GM12878 (cell line): ENCODE measurements around the gene HIRA. TPM values are rescaled to one million over a fixed set of nuclear protein-coding genes. Genes with fewer than 3 reads are reported as not detected.

ENCODE experiments used
- ATAC-seq: fragments of 200-7000 bp; cut with Tn5 transposase; 3 replicates; pipeline ENCODE4 v1.9.1; 2020; ENCODE audit warnings: mild to moderate bottlenecking, moderate library complexity
- BruUV-seq: library from RNA; stranded (reverse); fragments of 400-500 nt; replicated peaks from 2 replicates; lab custom pipeline; 2021; lab: Mats Ljungman, UMichigan
- CTCF ChIA-PET: fragments of 300-600 bp; sonication (Branson Sonifier 250); formaldehyde crosslinking; extraction: SDS; loops from one replicate; lab custom pipeline; 2021; ENCODE audit warnings: inconsistent platforms; lab: Yijun Ruan, JAX
- POLR2A ChIA-PET: fragments of 350-600 bp; formaldehyde crosslinking; extraction: SDS; loops from one replicate; lab custom pipeline; 2021; ENCODE audit warnings: inconsistent platforms; lab: Charles Lee
- RAD21 ChIA-PET: fragments of 300-600 bp; sonication (Branson Sonifier 250); formaldehyde crosslinking; loops from one replicate; lab custom pipeline; 2023; ENCODE audit warnings: antibody characterized with exemption; ENCODE audit not compliant: unreplicated experiment; lab: Charles Lee
- SMC1A ChIA-PET: fragments of 300-600 bp; sonication (Branson Sonifier 250); formaldehyde crosslinking; loops from one replicate; lab custom pipeline; 2023; ENCODE audit not compliant: unreplicated experiment, uncharacterized antibody; lab: Charles Lee
- DNase-seq: peaks from one replicate; pipeline ENCODE4 v3.0.0-alpha.2; 2011; ENCODE audit warnings: low read depth, low spot score
- FAIRE-seq: peaks from 3 replicates; lab custom pipeline; 2011; peaks lifted over from hg19 to GRCh38; lab: Jason Lieb, UNC
- H2AFZ ChIP-seq: 2 replicates; pipeline ENCODE4 v1.6.0; 2011; ENCODE audit warnings: low read depth, low read length, control low read depth; ENCODE audit not compliant: control insufficient read depth
- H3K27ac ChIP-seq: 2 replicates; pipeline ENCODE4 v1.5.1; 2011; ENCODE audit warnings: control low read depth; ENCODE audit not compliant: control insufficient read depth, insufficient read depth
- H3K27me3 ChIP-seq, 2 experiments: replicated peaks in 1 of 2; 2 replicates each; pipeline versions ENCODE4 v1.6.0 to v1.6.1; 2011; ENCODE audit warnings: low read length in 1 of 2; ENCODE audit not compliant: control insufficient read depth in 2 of 2, insufficient read depth in 2 of 2
- H3K36me3 ChIP-seq, 2 experiments: 2 replicates each; pipeline ENCODE4 v1.5.1; 2011; ENCODE audit warnings: low read length in 1 of 2; ENCODE audit not compliant: control insufficient read depth in 2 of 2, insufficient read depth in 2 of 2
- H3K4me1 ChIP-seq: 2 replicates; pipeline ENCODE4 v1.6.1; 2011; ENCODE audit warnings: mild to moderate bottlenecking, low read length, moderate library complexity, mixed read lengths; ENCODE audit not compliant: control insufficient read depth, insufficient read depth
- H3K4me2 ChIP-seq: 2 replicates; pipeline ENCODE4 v1.6.0; 2011; ENCODE audit warnings: control low read depth; ENCODE audit not compliant: control insufficient read depth, insufficient read depth
- H3K4me3 ChIP-seq: fragments of 200-600 bp; sonication (generic); 2 replicates; pipeline ENCODE4 v1.5.1; 2016
- H3K79me2 ChIP-seq: 2 replicates; pipeline ENCODE4 v1.6.0; 2011; ENCODE audit warnings: low read length; ENCODE audit not compliant: control insufficient read depth, insufficient read depth
- H3K9ac ChIP-seq: 2 replicates; pipeline ENCODE4 v1.8.0; 2011; ENCODE audit warnings: low read length, control low read depth, mixed read lengths; ENCODE audit not compliant: control insufficient read depth, insufficient read depth
- H3K9me3 ChIP-seq: replicated peaks from 3 replicates; pipeline ENCODE4 v1.5.1; 2011; ENCODE audit warnings: mild to moderate bottlenecking, low read length; ENCODE audit not compliant: control insufficient read depth, insufficient read depth
- H4K20me1 ChIP-seq: 2 replicates; pipeline ENCODE4 v1.6.0; 2011; ENCODE audit not compliant: control insufficient read depth, insufficient read depth
- EGR1 ChIP-seq, 2 experiments: IDR thresholded peaks; 1 replicate in 1 of 2; 2 replicates in 1 of 2; pipeline ENCODE4 v1.6.1; 2011 to 2012; ENCODE audit warnings: low read depth in 2 of 2, low read length in 2 of 2, borderline replicate concordance in 1 of 2, mild to moderate bottlenecking in 1 of 2, moderate library complexity in 1 of 2
- GABPA ChIP-seq: IDR thresholded peaks from 2 replicates; pipeline ENCODE4 v1.6.1; 2014; ENCODE audit warnings: antibody characterized with exemption, low read depth, mild to moderate bottlenecking, inconsistent platforms
- HDAC6 ChIP-seq: fragments of 200-600 bp; sonication (generic); IDR thresholded peaks from one replicate; pipeline ENCODE4 v1.8.0; 2017; ENCODE audit warnings: antibody characterized with exemption; ENCODE audit not compliant: unreplicated experiment
- JUNB ChIP-seq: IDR thresholded peaks from 2 replicates; pipeline ENCODE4 v1.6.1; 2016; ENCODE audit warnings: antibody characterized with exemption, mild to moderate bottlenecking
- MTA2 ChIP-seq: fragments of 450-650 bp; IDR thresholded peaks from 2 replicates; pipeline ENCODE4 v1.6.1; 2016; ENCODE audit warnings: low read depth, mild to moderate bottlenecking, moderate library complexity
- NR2C1 ChIP-seq: fragments of 450-650 bp; IDR thresholded peaks from 2 replicates; pipeline ENCODE4 v1.6.1; 2017; ENCODE audit warnings: antibody characterized with exemption, mild to moderate bottlenecking, moderate library complexity
- NRF1 ChIP-seq: conservative IDR thresholded peaks from 2 replicates; pipeline ENCODE4 v1.6.1; 2011; ENCODE audit warnings: mild to moderate bottlenecking, low read depth, low read length, improper control_type of control experiment
- PAX8 ChIP-seq: fragments of 450-650 bp; IDR thresholded peaks from 2 replicates; pipeline ENCODE4 v1.6.1; 2017; ENCODE audit warnings: mild to moderate bottlenecking, moderate library complexity
- SMC3 ChIP-seq: IDR thresholded peaks from 2 replicates; pipeline ENCODE4 v1.6.1; 2011; ENCODE audit warnings: low read length, improper control_type of control experiment, borderline replicate concordance
- SREBF1 ChIP-seq: IDR thresholded peaks from 2 replicates; pipeline ENCODE4 v1.6.1; 2012; ENCODE audit warnings: mild to moderate bottlenecking, low read length
- ZBTB33 ChIP-seq: fragments of 450-650 bp; IDR thresholded peaks from 2 replicates; pipeline ENCODE4 v1.6.1; 2017; ENCODE audit warnings: mild to moderate bottlenecking
- ZNF217 ChIP-seq: fragments of 450-650 bp; IDR thresholded peaks from 2 replicates; pipeline ENCODE4 v1.6.1; 2017; ENCODE audit warnings: antibody characterized with exemption, mild to moderate bottlenecking
- ZNF24 ChIP-seq: fragments of 450-650 bp; IDR thresholded peaks from 2 replicates; pipeline ENCODE4 v1.6.1; 2017; ENCODE audit warnings: antibody characterized with exemption, mild to moderate bottlenecking
- WGBS: methylation state at CpG from one replicate; pipeline ENCODE4 v1.1.6; 2016; ENCODE audit warnings: low lambda C conversion rate; ENCODE audit not compliant: insufficient replicate concordance, insufficient coverage; ENCODE audit errors: missing lambda C conversion rate; 5-methylcytosine and 5-hydroxymethylcytosine counted together
- in situ Hi-C: fragments of 300-500 bp; cut with MboI; formaldehyde crosslinking; loops from 9 replicates; pipeline ENCODE4 v1.14.3; 2018; ENCODE audit warnings: mixed read lengths
- intact Hi-C: fragments of 100-400 bp; cut with micrococcal nuclease; formaldehyde crosslinking; loops from one replicate; pipeline ENCODE4 v1.14.2; 2022; ENCODE audit not compliant: unreplicated experiment
- polyA plus RNA-seq, 11 experiments: library from polyadenylated mRNA; depleted of rRNA in 4 of 11; unstranded in 6 of 11; stranded (reverse) in 5 of 11; fragments of >200 nt; fragmentation: Nextera tagmentation in 4 of 11; fragmentation: Illumina TruSeq in 1 of 11; extraction: Ambion mirVana in 4 of 11; extraction: Trizol in 1 of 11; gene quantifications; 1 replicate in 1 of 11; 2 replicates in 10 of 11; pipeline versions ENCODE4 v1.2.1 to v1.2.3, GENCODE V29; 2011 to 2016; ENCODE audit warnings: inconsistent platforms in 2 of 11, missing spikeins in 2 of 11, low read depth in 1 of 11
- total RNA-seq, 4 experiments: library from RNA; depleted of rRNA in 3 of 4; stranded (reverse); fragments of >200 nt in 3 of 4; fragmentation: Illumina TruSeq in 1 of 4; extraction: Trizol in 1 of 4; gene quantifications; 2 replicates each; pipeline versions ENCODE4 v1.2.1 to v1.2.3, GENCODE V29; 2013 to 2021
- TF ChIP-seq, protein P1 (sequence below): fragments of 450-650 bp; IDR thresholded peaks from 2 replicates; pipeline ENCODE4 v1.6.1; 2017; ENCODE audit warnings: low read depth, mild to moderate bottlenecking, moderate library complexity

HIRA gene
- total and polyA plus RNA-seq, 10 of the 15 experiments (the other 5 are each of a cell fraction or from before 2014, with no cell fraction given) = 0.34 to 32.7 (median 14.5) TPM

GRCh38 chr22:19404676-19405075 lies 26.9 kb downstream of the HIRA start:
- ATAC-seq = no peak
- TF ChIP-seq PAX8 (no peak), MTA2 (no peak), SREBF1 (no peak), SMC3 (no peak)
- TF ChIP-seq, all 136 proteins: peak for 0
- no TSS peak for BruUV-seq
- Histone ChIP-seq H3K4me1 (no peaks in the 10 kb centered on the region), H3K79me2 (no peaks in the 10 kb centered on the region), H3K9ac (no peak overlapping the region), H3K27me3 (no peaks in the 10 kb centered on the region), H2AFZ (no peak overlapping the region), H3K4me3 (no peak overlapping the region), H3K9me3 (no peaks in the 10 kb centered on the region), H3K4me2 (no peak overlapping the region), H3K27ac (no peak overlapping the region), H4K20me1 (no peaks in the 10 kb centered on the region), H3K36me3 (peaks cover 18 to 19% of the 10 kb centered on the region in 2 experiments; a peak in 3 of 4 replicates)
- ChIA-PET RAD21 (no interaction called here), SMC1A (interaction anchor here (1.2 kb wide), 1 partner anchor 73 kb away, joined by 3 read pairs; no protein-coding TSS in a partner anchor), POLR2A (no interaction called here), CTCF (interaction anchor here (0.9 to 1.3 kb wide), 3 partner anchors 9 to 74 kb away, joined by 3 to 4 read pairs (median 3); no protein-coding TSS in a partner anchor)
- FAIRE-seq = no peak
- WGBS = 93% methylated on average over 3 of the region's 3 CpGs
- DNase-seq = no peak
- intact Hi-C loops (no loop called here), in situ Hi-C loops (no loop called here)

- 98% methylated on average over 4 of the region's 4 CpGs for WGBS
- TF ChIP-seq, protein P1, sequence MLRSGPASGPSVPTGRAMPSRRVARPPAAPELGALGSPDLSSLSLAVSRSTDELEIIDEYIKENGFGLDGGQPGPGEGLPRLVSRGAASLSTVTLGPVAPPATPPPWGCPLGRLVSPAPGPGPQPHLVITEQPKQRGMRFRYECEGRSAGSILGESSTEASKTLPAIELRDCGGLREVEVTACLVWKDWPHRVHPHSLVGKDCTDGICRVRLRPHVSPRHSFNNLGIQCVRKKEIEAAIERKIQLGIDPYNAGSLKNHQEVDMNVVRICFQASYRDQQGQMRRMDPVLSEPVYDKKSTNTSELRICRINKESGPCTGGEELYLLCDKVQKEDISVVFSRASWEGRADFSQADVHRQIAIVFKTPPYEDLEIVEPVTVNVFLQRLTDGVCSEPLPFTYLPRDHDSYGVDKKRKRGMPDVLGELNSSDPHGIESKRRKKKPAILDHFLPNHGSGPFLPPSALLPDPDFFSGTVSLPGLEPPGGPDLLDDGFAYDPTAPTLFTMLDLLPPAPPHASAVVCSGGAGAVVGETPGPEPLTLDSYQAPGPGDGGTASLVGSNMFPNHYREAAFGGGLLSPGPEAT = no peak
- no peak for TF ChIP-seq HDAC6
- no peak for TF ChIP-seq NR2C1
- no peak for TF ChIP-seq ZNF217
- TF ChIP-seq NRF1 = no peak
- TF ChIP-seq JUNB = no peak
- no peak for TF ChIP-seq ZNF24
- TF ChIP-seq GABPA = no peak
- no peak for TF ChIP-seq EGR1 (IDR thresholded peaks at IDR 0.05; ENCODE audit: borderline replicate concordance in 1 of 2, low read depth in 2 of 2, low read length in 2 of 2)
- TF ChIP-seq ZBTB33 = no peak
- Histone ChIP-seq H2AFZ (no peak overlapping the region), H3K27me3 (no peaks in the 10 kb centered on the region), H3K36me3 (peaks cover 15 to 20% of the 10 kb centered on the region in 2 experiments; a peak in 3 of 4 replicates), H3K4me2 (no peak overlapping the region), H3K9ac (no peak overlapping the region), H3K27ac (no peak overlapping the region), H3K4me3 (no peak overlapping the region), H4K20me1 (no peaks in the 10 kb centered on the region), H3K9me3 (no peaks in the 10 kb centered on the region), H3K4me1 (no peaks in the 10 kb centered on the region), H3K79me2 (no peaks in the 10 kb centered on the region)
- ChIA-PET RAD21 (no interaction called here), POLR2A (no interaction called here), SMC1A (no interaction called here), CTCF (interaction anchor here (0.7 kb wide), 1 partner anchor 223 kb away, joined by 5 read pairs; no protein-coding TSS in a partner anchor)
- intact Hi-C loops (no loop called here), in situ Hi-C loops (no loop called here)
- ATAC-seq (no peak), FAIRE-seq (peak; percentile 61), DNase-seq (no peak)
- no TSS peak for BruUV-seq
Measured at GRCh38 chr22:19402642-19403191, 28.8 kb downstream of the HIRA start.
